ENCODE results near the gene PEX10. TPM values are rescaled to one million over a fixed set of nuclear protein-coding genes. Genes with fewer than 3 reads are reported as not detected.
A peak's percentile ranks its signal among the peaks of the same experiment; 100 is the strongest.

Gene PEX10
- total RNA-seq, 4 donors from 2014 or later = 23.2 to 33.2 (median 27.2) TPM

DNA sequence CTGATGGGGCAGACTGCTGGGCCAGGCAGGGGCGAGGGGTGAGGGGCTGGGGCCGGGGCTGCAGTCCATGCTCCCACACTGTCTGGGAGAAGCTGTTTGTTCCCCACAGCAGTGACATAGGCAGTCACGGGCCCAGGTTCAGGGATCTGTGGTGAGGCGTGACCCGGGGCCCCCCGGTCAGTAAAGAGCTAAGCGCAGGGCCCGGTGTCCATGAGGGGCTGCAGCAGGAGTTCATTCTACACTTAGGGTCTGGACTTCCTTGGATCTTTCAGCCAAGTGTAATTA is 4.4 kb downstream of the PEX10 start:
- H3K4me3 ChIP-seq = no peak overlapping the region
- no peak for DNase-seq
- intact Hi-C loops (cut with DNase I) = no loop called here
- TF ChIP-seq, protein P1, sequence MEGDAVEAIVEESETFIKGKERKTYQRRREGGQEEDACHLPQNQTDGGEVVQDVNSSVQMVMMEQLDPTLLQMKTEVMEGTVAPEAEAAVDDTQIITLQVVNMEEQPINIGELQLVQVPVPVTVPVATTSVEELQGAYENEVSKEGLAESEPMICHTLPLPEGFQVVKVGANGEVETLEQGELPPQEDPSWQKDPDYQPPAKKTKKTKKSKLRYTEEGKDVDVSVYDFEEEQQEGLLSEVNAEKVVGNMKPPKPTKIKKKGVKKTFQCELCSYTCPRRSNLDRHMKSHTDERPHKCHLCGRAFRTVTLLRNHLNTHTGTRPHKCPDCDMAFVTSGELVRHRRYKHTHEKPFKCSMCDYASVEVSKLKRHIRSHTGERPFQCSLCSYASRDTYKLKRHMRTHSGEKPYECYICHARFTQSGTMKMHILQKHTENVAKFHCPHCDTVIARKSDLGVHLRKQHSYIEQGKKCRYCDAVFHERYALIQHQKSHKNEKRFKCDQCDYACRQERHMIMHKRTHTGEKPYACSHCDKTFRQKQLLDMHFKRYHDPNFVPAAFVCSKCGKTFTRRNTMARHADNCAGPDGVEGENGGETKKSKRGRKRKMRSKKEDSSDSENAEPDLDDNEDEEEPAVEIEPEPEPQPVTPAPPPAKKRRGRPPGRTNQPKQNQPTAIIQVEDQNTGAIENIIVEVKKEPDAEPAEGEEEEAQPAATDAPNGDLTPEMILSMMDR (IDR thresholded peaks at IDR 0.05) = no peak
- no peak for TF ChIP-seq POLR2A (IDR thresholded peaks at IDR 0.05)
- H3K36me3 ChIP-seq = peaks cover 13 to 77% (median 37%) of the 10 kb centered on the region in 3 donors
- H3K4me1 ChIP-seq = peaks cover 6 to 29% (median 7%) of the 10 kb centered on the region in 3 donors
- H3K9me3 ChIP-seq = no peaks in the 10 kb centered on the region
- no peaks in the 10 kb centered on the region for H3K27me3 ChIP-seq
- WGBS, 2 donors = 65 to 91% methylated on average over 2 to 7 of the region's 8 CpGs
- no peak overlapping the region for H3K27ac ChIP-seq

DNA sequence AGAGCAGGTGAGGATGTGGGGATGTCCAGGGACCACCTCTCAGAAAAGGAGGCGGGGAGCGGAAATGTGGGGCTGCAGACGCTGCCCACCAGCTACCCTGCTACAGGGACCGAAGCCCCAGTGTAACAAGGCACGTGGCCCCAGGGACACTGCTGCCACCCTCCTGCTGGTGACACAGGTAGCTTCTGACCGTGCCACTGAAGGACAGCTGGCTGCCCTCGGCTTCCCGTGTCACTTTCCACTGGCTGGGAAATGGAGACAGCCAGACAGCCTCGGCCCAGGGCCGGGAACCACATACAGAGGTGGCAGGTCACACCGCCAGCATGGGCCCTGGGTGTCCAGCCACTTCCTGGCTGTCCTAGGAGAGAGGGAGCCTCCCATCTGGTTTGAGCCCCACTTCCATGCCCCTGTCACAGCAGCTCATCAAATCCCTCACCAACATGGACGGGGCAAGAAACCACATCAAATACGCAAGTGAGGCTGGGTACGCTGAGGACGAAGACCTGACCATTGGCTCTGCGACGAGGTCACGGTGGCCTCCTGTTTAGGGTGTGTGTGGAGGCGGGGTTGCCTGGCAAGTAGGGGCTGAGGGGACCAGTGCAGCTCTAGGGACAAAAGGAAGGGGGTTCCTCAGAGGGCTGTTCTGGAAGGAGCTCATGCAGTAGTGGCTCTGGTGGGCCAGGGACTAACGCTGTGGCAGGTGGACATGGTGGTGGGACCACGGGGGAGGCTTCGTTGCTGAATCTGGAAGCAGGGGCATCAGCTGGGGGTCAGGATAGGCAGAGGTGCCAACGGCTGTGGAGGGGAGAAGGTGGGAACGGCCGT is 5.0 kb downstream of the PEX10 start:
- H3K4me3 ChIP-seq = no peak overlapping the region
- H3K36me3 ChIP-seq = peaks cover 19 to 82% (median 43%) of the 10 kb centered on the region in 3 donors
- 76 to 82% methylated on average over 7 to 13 of the region's 25 CpGs for WGBS, 2 donors
- no peaks in the 10 kb centered on the region for H3K9me3 ChIP-seq
- intact Hi-C loops (cut with DNase I) = no loop called here
- H3K27me3 ChIP-seq = no peaks in the 10 kb centered on the region
- DNase-seq = no peak
- H3K27ac ChIP-seq = no peak overlapping the region
- peaks cover 6 to 28% (median 7%) of the 10 kb centered on the region in 3 donors for H3K4me1 ChIP-seq
- no peak for TF ChIP-seq POLR2A (IDR thresholded peaks at IDR 0.05)
- TF ChIP-seq, protein P1 (IDR thresholded peaks at IDR 0.05) = no peak

DNA sequence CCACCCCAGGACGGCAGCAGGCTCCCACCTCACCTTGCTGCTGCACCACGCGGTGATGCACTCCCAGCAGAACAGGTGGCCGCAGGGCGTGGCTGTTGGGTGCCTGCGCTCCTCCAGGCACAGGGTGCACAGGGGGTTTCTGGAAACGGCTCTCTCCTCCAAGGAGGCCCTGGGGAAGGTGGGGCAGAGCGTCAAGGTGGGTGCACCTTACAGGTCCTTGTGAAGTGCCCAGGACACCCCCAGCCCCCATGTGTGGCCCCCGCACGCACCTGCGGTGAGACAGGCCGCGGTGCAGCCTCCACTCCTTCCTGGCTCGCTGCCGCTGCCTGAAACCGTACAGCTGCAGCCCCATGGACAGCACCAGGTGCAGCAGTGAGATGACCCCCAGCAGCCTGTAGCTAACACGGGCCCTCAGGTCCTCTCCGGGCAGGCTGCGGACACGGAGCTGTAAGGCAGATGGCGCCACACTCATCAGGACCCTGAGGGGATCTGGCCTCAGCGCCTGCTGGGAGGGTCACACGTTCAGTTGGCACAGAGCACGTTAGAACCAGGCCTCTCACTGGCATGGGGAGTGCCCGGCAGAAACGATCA is 5.8 kb downstream of the PEX10 start:
- TF ChIP-seq POLR2A (IDR thresholded peaks at IDR 0.05) = no peak
- TF ChIP-seq, protein P1 (IDR thresholded peaks at IDR 0.05) = no peak
- Histone ChIP-seq H3K36me3 (peaks cover 27 to 91% (median 50%) of the 10 kb centered on the region in 3 donors), H3K27me3 (no peaks in the 10 kb centered on the region), H3K9me3 (no peaks in the 10 kb centered on the region), H3K4me3 (no peak overlapping the region), H3K4me1 (peaks cover 0 to 21% (median 2%) of the 10 kb centered on the region in 3 donors), H3K27ac (no peak overlapping the region)
- WGBS, 2 donors = 56% methylated on average over 7 of the region's 26 CpGs; no CpG with 5 or more reads in 1 of the 2 donors
- intact Hi-C loops (cut with DNase I) = no loop called here
- DNase-seq = no peak

DNA sequence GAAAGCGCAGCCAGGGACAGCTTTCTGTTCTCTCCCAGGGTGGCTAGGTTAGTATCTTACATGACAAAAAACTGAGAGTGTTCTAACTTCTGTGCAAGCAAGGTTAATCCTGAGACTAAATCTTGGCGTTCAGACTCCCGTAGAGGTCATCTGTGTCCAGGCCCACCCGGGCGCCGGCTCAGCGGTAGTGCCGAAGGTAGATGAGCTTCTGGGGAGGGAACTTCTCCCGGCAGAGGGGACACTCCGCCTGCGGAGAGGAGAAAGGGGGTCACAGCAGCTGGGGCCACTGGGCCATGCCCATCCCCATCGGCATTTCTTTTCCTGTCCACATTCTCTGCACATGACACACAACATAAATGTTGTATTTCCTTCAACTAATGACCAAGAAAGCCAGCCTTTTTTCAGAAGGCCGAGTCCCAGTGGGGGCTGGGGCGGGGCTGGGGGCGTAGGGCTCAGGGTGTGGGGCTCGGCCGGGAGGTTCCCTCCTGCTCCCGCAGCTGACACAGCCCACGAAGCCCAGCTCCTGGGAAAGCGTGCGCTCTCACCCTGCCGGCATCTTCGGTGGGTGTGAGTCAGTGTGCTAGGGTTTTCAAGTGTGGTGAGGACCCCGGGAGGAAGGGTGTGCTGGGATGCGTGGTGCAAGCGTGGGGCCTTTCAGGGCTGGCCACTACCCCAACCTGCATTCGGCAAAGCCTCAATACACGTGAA is 6.6 kb downstream of the PEX10 start:
- WGBS, 2 donors = 40 to 76% methylated on average over 1 to 10 of the region's 28 CpGs

More for the DNA sequence above, 6.6 kb downstream of the PEX10 start:
- no peaks in the 10 kb centered on the region for H3K27me3 ChIP-seq
- no peak for DNase-seq
- no peak for TF ChIP-seq POLR2A (IDR thresholded peaks at IDR 0.05)
- TF ChIP-seq, protein P1 (IDR thresholded peaks at IDR 0.05) = no peak
- peaks cover 29 to 99% (median 54%) of the 10 kb centered on the region in 3 donors for H3K36me3 ChIP-seq
- peak overlapping the region in 1 of 4 donors; percentile 26 for H3K27ac ChIP-seq
- H3K9me3 ChIP-seq = no peaks in the 10 kb centered on the region
- peaks cover 0 to 15% (median 0%) of the 10 kb centered on the region in 3 donors for H3K4me1 ChIP-seq
- no peak overlapping the region for H3K4me3 ChIP-seq
- intact Hi-C loops (cut with DNase I) = no loop called here

All from esophagus squamous epithelium (tissue), 5 donors.